NT2/D1 (cell line): ENCODE results near the gene ATXN2.

ENCODE experiments used
- DNase-seq: peaks from one replicate; pipeline ENCODE4 v3.0.0-alpha.2; 2011; ENCODE audit warnings: low read depth, low spot score
- H3K27me3 ChIP-seq: 2 replicates; pipeline ENCODE4 v1.6.0; 2011; ENCODE audit warnings: mild to moderate bottlenecking; ENCODE audit not compliant: insufficient read length, insufficient read depth
- H3K36me3 ChIP-seq: 2 replicates; pipeline ENCODE4 v1.6.1; 2011; ENCODE audit warnings: mild to moderate bottlenecking, low read length, mixed read lengths; ENCODE audit not compliant: insufficient read depth, insufficient read length
- H3K4me1 ChIP-seq: 2 replicates; pipeline ENCODE4 v1.5.1; 2011; ENCODE audit not compliant: insufficient read depth, insufficient read length
- H3K4me3 ChIP-seq: 2 replicates; pipeline ENCODE4 v1.5.1; 2011; ENCODE audit warnings: low read depth; ENCODE audit not compliant: insufficient read length
- H3K9ac ChIP-seq: 2 replicates; pipeline ENCODE4 v1.6.0; 2011; ENCODE audit warnings: low read depth; ENCODE audit not compliant: insufficient read length
- H3K9me3 ChIP-seq: 2 replicates; pipeline ENCODE4 v1.5.1; 2011; ENCODE audit warnings: mild to moderate bottlenecking, low read length; ENCODE audit not compliant: insufficient read depth
- SUZ12 ChIP-seq: IDR thresholded peaks from 2 replicates; pipeline ENCODE4 v1.6.1; 2011; ENCODE audit not compliant: insufficient read length, insufficient read depth; ENCODE audit errors: extremely low read depth
- YY1 ChIP-seq: IDR thresholded peaks from 2 replicates; pipeline ENCODE4 v1.6.1; 2011; ENCODE audit not compliant: insufficient read length, insufficient read depth
- ZNF274 ChIP-seq: IDR thresholded peaks from 2 replicates; pipeline ENCODE4 v1.6.1; 2011; ENCODE audit warnings: mild to moderate bottlenecking, low read depth, low read length

The ATXN2 gene

DNA sequence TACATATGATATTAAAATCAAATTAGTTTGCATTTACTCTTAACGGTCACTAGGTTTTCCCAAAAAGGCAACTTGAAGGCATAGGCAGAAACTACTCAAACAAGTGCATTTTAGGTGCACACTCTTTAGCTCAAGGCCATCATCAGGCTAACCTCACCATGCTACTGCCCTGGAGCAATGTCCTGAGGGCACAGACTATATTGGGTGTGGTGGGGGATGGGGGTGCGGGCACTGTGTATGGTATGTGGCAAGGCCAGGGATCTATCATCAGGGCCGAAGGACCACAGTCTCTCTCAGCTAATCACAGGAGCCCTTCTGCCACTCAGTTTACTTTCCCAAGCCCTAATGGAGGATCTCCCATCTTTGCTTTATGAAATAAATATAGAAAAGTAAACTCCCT, 141.5 kb downstream of the ATXN2 start:
- no peak for DNase-seq
- H3K4me3 ChIP-seq: no peak overlapping the region
- H3K9ac ChIP-seq: no peak overlapping the region

DNA sequence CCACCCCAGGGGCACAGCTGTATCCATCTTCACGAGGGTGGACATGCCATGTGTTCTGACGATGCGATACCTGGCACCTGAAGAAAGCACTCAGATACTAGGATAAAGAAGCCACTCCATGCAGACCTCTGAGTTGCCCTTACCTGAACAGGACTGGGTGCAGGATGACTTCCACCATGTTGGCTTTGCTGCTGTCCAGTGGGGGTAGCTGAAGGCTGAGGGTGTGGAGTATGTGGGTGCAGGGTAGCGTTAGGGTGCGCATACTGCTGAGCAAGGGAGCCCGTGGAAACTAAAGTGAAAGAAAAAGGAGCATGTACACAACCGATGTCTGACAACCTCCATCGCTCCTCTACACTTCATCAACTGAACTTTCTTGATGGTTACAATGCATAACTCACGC, 142.0 kb downstream of the ATXN2 start:
- Histone ChIP-seq H3K36me3 (peaks cover 61% of the 10 kb centered on the region), H3K4me3 (no peak overlapping the region), H3K4me1 (peaks cover 3% of the 10 kb centered on the region), H3K9ac (no peak overlapping the region), H3K27me3 (no peaks in the 10 kb centered on the region), H3K9me3 (no peaks in the 10 kb centered on the region)
- no peak for DNase-seq
- TF ChIP-seq ZNF274 (no peak), SUZ12 (no peak), YY1 (no peak)

More for the DNA sequence above, 141.5 kb downstream of the ATXN2 start:
- Histone ChIP-seq H3K36me3 (peaks cover 56% of the 10 kb centered on the region), H3K4me1 (peaks cover 3% of the 10 kb centered on the region), H3K27me3 (no peaks in the 10 kb centered on the region), H3K9me3 (no peaks in the 10 kb centered on the region)
- TF ChIP-seq YY1: no peak
- TF ChIP-seq ZNF274: no peak
- TF ChIP-seq SUZ12: no peak

DNA sequence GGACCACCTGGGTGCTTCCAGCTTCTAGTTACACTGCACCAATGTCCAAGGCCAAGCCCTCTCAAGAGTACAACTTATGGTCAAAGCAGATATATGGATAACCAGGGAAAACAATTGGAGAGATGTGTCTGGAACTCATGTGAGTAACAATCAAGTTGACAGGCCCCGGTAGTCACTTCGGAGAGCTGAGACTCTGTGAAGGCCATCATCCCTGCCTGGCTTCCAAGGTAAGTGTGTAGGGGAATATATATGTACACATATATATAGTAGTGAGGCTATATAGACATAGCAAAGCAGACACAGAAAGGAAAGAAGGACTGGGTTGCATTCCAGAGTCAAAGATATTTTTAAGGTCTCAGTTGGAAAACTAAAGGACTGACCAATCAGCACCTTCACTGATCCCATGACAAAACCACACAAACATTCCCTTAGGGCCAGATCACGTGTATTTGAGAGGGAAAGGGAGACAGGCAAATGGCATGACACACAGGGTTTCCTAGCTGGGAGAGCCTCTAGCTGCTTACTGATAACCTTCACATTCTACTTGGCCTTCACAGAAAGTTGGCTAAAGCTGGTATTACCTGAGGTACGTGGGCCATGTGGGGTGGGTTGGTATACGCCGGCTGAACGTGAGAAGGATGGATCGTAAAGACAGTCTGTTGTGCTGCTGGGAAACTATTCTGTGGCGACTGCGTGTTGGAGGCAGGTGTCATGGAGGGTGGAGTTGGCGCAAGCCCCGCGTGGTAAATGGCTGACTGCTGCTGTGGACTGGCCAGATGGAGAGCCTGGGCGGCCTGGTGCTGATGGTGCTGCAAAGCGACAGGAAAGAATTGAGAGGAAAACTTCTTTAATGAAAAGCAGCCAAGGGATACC, 143.4 kb downstream of the ATXN2 start:
- peaks cover 3% of the 10 kb centered on the region for H3K4me1 ChIP-seq
- no peak for TF ChIP-seq SUZ12
- TF ChIP-seq ZNF274: no peak
- no peak for TF ChIP-seq YY1
- H3K9me3 ChIP-seq: no peaks in the 10 kb centered on the region
- no peak overlapping the region for H3K4me3 ChIP-seq
- no peak for DNase-seq
- peaks cover 74% of the 10 kb centered on the region for H3K36me3 ChIP-seq
- H3K9ac ChIP-seq: no peak overlapping the region
- no peaks in the 10 kb centered on the region for H3K27me3 ChIP-seq

DNA sequence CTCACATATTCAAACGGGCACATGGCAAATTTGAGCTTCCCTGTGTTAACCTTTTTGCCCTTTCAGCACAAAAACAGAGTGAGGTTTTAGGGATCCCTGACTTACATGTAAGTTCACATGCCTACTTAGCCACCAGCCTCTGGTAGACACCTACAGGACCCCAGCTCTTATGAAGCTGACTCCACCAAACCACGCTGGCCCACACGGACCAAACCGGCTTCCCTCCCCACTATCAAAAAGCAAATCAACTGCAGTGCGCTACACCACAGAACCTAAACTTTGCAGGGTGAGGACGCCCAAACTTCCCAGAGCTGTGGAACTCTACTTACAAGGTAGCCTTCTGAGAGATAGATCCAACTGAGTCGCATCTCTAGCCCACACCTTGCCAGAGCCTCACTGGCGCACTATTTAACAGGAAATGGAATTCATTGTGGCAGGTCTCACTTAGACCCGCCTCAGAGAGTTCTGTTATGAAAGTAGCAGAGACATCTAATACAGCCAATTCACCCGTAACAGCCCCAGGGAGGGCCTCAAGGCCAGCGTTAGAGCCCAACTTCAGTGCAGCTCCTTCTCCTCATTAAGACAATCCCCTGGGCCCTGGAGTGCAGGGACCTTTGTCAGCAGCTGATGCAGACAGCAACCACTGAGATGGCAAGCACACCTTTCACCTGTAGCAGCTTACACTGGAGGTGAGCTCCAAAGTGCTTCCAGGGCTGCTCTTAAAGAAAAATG, 144.2 kb downstream of the ATXN2 start:
- Histone ChIP-seq H3K9me3 (no peaks in the 10 kb centered on the region), H3K36me3 (peaks cover 76% of the 10 kb centered on the region), H3K9ac (no peak overlapping the region), H3K4me1 (peaks cover 3% of the 10 kb centered on the region), H3K4me3 (no peak overlapping the region), H3K27me3 (no peaks in the 10 kb centered on the region)
- no peak for TF ChIP-seq ZNF274
- no peak for TF ChIP-seq YY1
- TF ChIP-seq SUZ12: no peak
- DNase-seq: no peak

DNA sequence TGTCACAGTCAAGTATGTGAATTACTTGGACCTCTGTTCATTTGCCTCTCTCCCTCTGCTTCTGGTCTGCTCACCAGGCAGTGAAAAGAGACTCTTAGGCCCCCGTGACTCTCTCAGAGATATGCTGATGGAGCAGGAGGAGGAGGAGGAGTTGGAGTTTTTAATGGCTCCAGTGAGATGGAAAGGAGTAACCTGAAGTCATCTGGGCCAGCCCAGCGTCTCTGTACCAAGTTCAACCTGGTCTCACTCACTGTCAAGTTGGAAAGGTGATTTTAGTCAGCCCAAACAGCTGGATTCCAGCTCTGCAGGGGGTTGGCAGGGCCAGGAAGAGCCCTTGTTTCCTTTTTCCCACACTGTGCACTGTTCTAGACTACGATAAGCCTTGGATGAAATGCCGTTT, 144.8 kb downstream of the ATXN2 start:
- H3K4me1 ChIP-seq: peaks cover 3% of the 10 kb centered on the region
- no peak overlapping the region for H3K4me3 ChIP-seq
- no peaks in the 10 kb centered on the region for H3K9me3 ChIP-seq
- no peak overlapping the region for H3K9ac ChIP-seq
- no peaks in the 10 kb centered on the region for H3K27me3 ChIP-seq
- TF ChIP-seq YY1: no peak
- no peak for TF ChIP-seq SUZ12
- no peak for TF ChIP-seq ZNF274
- H3K36me3 ChIP-seq: peaks cover 80% of the 10 kb centered on the region
- no peak for DNase-seq

DNA sequence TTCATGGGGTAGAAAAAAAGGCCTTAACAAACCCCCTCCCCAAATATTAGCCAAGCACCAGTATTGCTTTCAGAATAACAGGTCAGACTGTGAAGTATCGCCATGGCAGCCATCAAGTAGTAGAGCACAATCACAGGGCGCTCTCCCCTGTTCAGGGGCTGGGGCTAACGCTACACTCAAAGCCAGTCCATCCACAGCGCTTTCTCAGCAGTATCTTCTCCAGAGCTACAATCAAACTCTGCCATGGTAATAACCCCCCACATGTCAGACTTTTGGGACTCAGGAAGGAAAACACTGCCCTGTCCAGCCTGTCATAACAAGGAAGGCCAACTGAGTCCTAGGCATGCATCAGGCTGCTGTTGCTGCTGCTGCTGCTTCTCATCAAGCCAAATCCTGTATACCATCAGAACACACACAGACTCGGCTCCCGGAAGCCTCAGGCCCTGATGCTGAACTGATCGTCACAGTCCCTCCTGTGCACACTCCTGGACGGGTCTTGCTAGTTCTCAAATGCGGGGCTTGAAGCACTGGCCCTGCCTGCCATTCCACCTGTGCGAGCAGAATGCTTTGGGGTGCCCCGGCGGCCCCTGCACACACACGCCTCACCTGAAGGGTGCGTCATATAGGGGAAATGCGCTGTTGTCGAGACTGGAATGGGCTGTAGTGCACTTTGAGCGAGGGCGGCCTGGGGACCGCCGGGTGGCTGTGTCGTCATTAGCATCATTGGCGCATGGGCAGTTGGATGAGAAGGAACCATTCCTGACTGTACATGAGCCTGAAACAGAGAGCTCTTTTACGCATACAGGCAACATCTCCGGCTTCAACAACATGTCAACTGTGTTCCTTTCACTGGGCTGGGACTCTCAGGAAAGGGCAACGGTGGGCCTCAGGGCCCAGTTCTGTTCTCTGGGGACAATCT, 145.8 kb downstream of the ATXN2 start:
- H3K36me3 ChIP-seq: peaks cover 84% of the 10 kb centered on the region
- no peaks in the 10 kb centered on the region for H3K9me3 ChIP-seq
- TF ChIP-seq ZNF274: no peak
- TF ChIP-seq YY1: no peak
- TF ChIP-seq SUZ12: no peak
- DNase-seq: no peak
- no peak overlapping the region for H3K9ac ChIP-seq
- H3K27me3 ChIP-seq: no peaks in the 10 kb centered on the region
- H3K4me3 ChIP-seq: no peak overlapping the region
- H3K4me1 ChIP-seq: peaks cover 3% of the 10 kb centered on the region
